ENCODE data around the gene MED10. TPM values are rescaled to one million over a fixed set of nuclear protein-coding genes. Genes with fewer than 3 reads are reported as not detected.

Gene MED10
- total RNA-seq, 3 donors from 2014 or later = 24.7 to 44.9 (median 27.2) TPM

DNA sequence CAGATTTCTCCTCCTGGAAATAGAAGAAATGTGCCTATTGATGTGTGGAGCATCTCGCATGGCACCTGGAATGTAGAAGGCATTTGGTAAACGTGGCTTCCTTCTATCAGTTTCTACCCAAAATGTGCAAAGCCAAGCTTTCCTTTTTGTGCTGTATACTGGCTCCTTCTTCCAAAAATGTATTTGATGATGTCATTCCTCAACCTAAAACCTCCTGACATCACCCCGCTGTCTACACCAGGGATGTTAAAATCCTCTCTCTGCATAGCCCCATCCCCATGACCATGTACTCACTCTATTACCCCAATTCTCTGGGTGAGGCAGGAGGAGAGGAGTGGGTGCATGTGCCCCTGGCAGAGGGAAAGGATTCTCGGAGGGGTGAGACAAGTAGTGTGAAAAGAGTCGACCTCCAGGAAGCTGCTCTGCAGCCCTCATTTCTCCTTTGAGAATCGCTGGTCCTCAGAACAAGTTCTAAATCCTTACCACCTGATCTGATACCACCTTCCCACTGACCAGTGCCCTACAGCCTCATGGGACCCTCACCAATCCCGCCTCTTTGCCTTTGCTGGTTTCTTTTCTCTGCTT is 11.7 kb upstream of the MED10 start:
- Histone ChIP-seq H3K9me3 (no peaks in the 10 kb centered on the region), H3K4me1 (ENCODE audit: low read depth) (no peaks in the 10 kb centered on the region), H3K36me3 (ENCODE audit: low read depth) (no peaks in the 10 kb centered on the region), H3K4me3 (no peak overlapping the region)
- intact Hi-C loops (cut with DNase I, micrococcal nuclease) = no loop called here
- ATAC-seq = no peak
- no peak for DNase-seq
- TF ChIP-seq, protein P1, sequence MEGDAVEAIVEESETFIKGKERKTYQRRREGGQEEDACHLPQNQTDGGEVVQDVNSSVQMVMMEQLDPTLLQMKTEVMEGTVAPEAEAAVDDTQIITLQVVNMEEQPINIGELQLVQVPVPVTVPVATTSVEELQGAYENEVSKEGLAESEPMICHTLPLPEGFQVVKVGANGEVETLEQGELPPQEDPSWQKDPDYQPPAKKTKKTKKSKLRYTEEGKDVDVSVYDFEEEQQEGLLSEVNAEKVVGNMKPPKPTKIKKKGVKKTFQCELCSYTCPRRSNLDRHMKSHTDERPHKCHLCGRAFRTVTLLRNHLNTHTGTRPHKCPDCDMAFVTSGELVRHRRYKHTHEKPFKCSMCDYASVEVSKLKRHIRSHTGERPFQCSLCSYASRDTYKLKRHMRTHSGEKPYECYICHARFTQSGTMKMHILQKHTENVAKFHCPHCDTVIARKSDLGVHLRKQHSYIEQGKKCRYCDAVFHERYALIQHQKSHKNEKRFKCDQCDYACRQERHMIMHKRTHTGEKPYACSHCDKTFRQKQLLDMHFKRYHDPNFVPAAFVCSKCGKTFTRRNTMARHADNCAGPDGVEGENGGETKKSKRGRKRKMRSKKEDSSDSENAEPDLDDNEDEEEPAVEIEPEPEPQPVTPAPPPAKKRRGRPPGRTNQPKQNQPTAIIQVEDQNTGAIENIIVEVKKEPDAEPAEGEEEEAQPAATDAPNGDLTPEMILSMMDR (IDR thresholded peaks at IDR 0.05) = no peak

DNA sequence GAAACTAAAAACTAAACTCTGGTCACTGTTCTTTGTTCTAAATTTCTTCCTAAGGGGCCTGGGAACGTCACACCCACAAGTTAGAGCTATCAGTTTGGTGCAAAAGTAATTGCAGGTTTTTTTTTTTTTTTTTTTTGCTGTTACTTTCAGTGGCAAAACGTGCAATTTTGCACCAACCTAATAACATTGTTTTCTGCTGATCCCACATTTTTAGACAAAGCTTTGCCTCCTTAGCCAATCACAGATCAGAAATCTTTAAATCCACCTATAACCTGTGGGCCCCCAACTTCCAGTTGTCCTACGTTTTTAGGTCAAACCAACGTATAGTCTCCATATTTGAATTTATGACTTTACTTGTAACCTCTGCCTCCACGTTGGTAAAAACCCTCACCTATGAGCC is 11.1 kb upstream of the MED10 start:
- intact Hi-C loops (cut with DNase I, micrococcal nuclease) = no loop called here
- TF ChIP-seq, protein P1 (IDR thresholded peaks at IDR 0.05) = no peak

DNA sequence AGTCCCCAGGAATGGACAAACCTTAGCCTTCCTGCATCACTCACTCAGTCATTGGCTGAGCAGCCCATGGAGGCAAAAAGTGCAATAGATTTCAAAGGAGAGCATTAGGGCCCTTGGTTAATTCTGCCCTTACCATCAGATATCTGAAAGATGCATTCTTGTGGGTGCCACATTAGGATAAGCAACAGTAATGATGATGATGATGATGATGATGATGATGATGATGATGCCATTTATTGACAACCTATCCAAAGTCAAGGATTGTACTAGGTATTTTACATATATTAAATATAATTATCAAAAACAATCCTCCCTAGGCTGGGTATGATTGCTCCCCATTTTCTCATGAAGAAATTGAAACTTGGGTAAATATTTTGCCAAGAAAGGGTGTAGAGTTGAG is 9.6 kb upstream of the MED10 start:
- DNase-seq = no peak
- Histone ChIP-seq H3K36me3 (ENCODE audit: low read depth) (no peaks in the 10 kb centered on the region), H3K4me3 (no peak overlapping the region), H3K4me1 (ENCODE audit: low read depth) (no peaks in the 10 kb centered on the region), H3K9me3 (no peaks in the 10 kb centered on the region)
- TF ChIP-seq, protein P1 (IDR thresholded peaks at IDR 0.05) = no peak
- no peak for ATAC-seq
- intact Hi-C loops (cut with DNase I, micrococcal nuclease) = no loop called here

More for the DNA sequence above, 11.1 kb upstream of the MED10 start:
- Histone ChIP-seq H3K9me3 (no peaks in the 10 kb centered on the region), H3K4me1 (ENCODE audit: low read depth) (no peaks in the 10 kb centered on the region), H3K36me3 (ENCODE audit: low read depth) (no peaks in the 10 kb centered on the region), H3K4me3 (no peak overlapping the region)
- ATAC-seq (no peak), DNase-seq (no peak)

DNA sequence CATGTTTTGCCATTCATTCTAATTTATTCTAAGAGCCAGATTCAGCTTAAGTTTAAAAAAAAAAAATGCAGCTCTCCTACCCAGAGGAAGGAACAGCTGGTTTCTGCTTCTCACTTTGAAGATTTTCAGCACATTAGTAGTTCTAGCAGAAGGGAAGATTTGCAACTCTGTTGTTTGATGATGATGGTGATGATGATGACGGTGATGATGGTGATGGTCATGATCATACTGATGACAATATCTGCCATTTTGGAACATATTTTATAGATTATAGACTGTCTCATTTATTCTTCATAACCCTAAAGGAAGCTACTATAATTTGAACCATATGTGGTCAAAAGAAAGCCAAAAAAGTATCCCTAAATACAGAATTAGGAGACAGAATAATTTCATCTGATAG is 7.9 kb upstream of the MED10 start:
- ATAC-seq = no peak
- Histone ChIP-seq H3K36me3 (ENCODE audit: low read depth) (no peaks in the 10 kb centered on the region), H3K4me3 (no peak overlapping the region), H3K4me1 (ENCODE audit: low read depth) (no peaks in the 10 kb centered on the region), H3K9me3 (no peaks in the 10 kb centered on the region)
- TF ChIP-seq, protein P1 (IDR thresholded peaks at IDR 0.05) = no peak
- intact Hi-C loops (cut with DNase I, micrococcal nuclease) = no loop called here
- DNase-seq = no peak

DNA sequence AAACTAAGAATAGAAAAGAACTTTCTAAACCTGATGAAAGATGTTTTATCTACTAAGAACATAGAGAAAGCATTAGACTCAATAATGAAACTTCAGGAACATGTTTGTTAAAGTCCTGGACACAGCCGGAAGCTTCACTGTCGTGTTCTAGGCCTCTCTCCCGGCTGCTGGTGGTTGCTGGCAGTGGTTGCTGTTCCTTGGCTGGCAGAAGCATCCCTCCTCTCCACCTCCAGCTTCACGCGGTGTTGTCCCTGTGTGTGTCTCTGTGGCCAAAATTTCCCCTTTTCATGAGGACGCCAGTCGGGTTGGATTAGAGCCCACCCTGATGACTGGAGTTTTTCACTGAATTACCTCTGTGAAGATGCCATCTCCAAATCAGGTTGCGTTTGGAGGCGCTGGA is 6.5 kb upstream of the MED10 start:
- Histone ChIP-seq H3K4me3 (no peak overlapping the region), H3K9me3 (no peaks in the 10 kb centered on the region), H3K36me3 (ENCODE audit: low read depth) (no peaks in the 10 kb centered on the region), H3K4me1 (ENCODE audit: low read depth) (no peaks in the 10 kb centered on the region)
- TF ChIP-seq, protein P1 (IDR thresholded peaks at IDR 0.05) = no peak
- ATAC-seq = no peak
- intact Hi-C loops (cut with DNase I, micrococcal nuclease) = no loop called here
- no peak for DNase-seq

DNA sequence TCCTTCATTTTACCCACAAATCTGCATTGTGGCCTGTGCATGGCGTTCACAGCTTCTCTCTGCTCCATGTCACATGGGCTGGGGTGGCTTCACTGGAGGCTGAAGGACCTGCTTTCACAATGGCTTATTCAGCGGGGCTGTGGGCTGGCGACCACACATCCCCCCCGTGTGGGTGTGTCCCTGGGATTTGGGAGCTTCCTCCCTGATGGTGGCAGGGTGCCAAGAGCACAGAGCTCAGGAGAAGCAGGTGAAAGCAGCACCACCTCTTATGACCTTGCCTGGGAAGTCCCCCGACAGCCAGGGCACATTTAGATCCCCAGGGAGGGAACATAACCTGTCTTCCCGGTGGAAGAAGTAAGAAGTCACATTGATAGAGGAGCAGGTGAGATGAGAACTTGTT is 5.0 kb upstream of the MED10 start:
- TF ChIP-seq, protein P1 (IDR thresholded peaks at IDR 0.05) = no peak
- intact Hi-C loops (cut with DNase I, micrococcal nuclease) = no loop called here
- Histone ChIP-seq H3K4me1 (ENCODE audit: low read depth) (no peaks in the 10 kb centered on the region), H3K36me3 (ENCODE audit: low read depth) (no peaks in the 10 kb centered on the region), H3K4me3 (no peak overlapping the region), H3K9me3 (no peaks in the 10 kb centered on the region)
- ATAC-seq (no peak), DNase-seq (no peak)
